ENCODE data around the gene STARD10.

GRCh38 chr11:72764503-72764902 is 29.3 kb downstream of the STARD10 start:
- no peak for TF ChIP-seq ZNF274 (IDR thresholded peaks at IDR 0.05; ENCODE audit: borderline replicate concordance, extremely low read depth, low read length)
- TF ChIP-seq POLR2AphosphoS5 (IDR thresholded peaks at IDR 0.05; ENCODE audit: low read depth, low read length) = no peak
- no peak for TF ChIP-seq RBBP5 (IDR thresholded peaks at IDR 0.05; ENCODE audit: borderline replicate concordance, low read depth, low read length)
- peak; percentile 62 to 67 (median 64) for TF ChIP-seq CTCF (IDR thresholded peaks at IDR 0.05; ENCODE audit: control extremely low read depth in 1 of 3, insufficient read depth in 1 of 3, low read depth in 1 of 3, low read length in 3 of 3)
- no peak for TF ChIP-seq EGR1 (IDR thresholded peaks at IDR 0.05; ENCODE audit: borderline replicate concordance, low read depth, low read length)

All from H1 (cell line).